T-helper 17 cell (primary cell): ENCODE data around the gene COL6A2. TPM values are rescaled to one million over a fixed set of nuclear protein-coding genes. Genes with fewer than 3 reads are reported as not detected.
"Not testable (repeated sequence)": the region's sequence is repeated elsewhere in the genome, so short reads cannot be mapped to it uniquely, and the experiment has no call there.

Experiments used
- ATAC-seq: fragments of 150-1000 bp; cut with Tn5 transposase; 2 replicates; pipeline ENCODE4 v1.10.0; 2021; ENCODE audit warnings: mild to moderate bottlenecking, moderate library complexity
- DNase-seq, 3 donors: peaks; one replicate each; pipeline versions ENCODE4 v3.0.0 to v3.0.0-alpha.2; 2020 to 2021
- H3K9me3 ChIP-seq: one replicate; pipeline ENCODE4 v1.7.0; 2013; ENCODE audit warnings: low read length, mild to moderate bottlenecking; ENCODE audit not compliant: control insufficient read depth, poor library complexity, severe bottlenecking
- H3K27ac Mint-ChIP-seq: one replicate; pipeline ENCODE4 v1.8.0; 2022; ENCODE audit warnings: mild to moderate bottlenecking, moderate library complexity, mixed read lengths
- H3K27me3 Mint-ChIP-seq: one replicate; pipeline ENCODE4 v1.8.0; 2022; ENCODE audit warnings: mixed read lengths
- H3K36me3 Mint-ChIP-seq: one replicate; pipeline ENCODE4 v1.8.0; 2022; ENCODE audit warnings: low read depth, mixed read lengths
- H3K4me1 Mint-ChIP-seq: one replicate; pipeline ENCODE4 v1.8.0; 2022; ENCODE audit warnings: mild to moderate bottlenecking, mixed read lengths
- H3K4me3 Mint-ChIP-seq: one replicate; pipeline ENCODE4 v1.8.0; 2022; ENCODE audit warnings: mild to moderate bottlenecking, moderate library complexity, mixed read lengths
- total RNA-seq, 4 donors: library from RNA in 2 of 4; stranded (reverse) in 2 of 4; gene quantifications; one replicate each; pipeline ENCODE4 v1.2.3 and lab custom pipeline; 2022 to 2026

The COL6A2 gene
- total RNA-seq, 2 donors from 2014 or later, result 15.1 to 19.8 TPM

DNA sequence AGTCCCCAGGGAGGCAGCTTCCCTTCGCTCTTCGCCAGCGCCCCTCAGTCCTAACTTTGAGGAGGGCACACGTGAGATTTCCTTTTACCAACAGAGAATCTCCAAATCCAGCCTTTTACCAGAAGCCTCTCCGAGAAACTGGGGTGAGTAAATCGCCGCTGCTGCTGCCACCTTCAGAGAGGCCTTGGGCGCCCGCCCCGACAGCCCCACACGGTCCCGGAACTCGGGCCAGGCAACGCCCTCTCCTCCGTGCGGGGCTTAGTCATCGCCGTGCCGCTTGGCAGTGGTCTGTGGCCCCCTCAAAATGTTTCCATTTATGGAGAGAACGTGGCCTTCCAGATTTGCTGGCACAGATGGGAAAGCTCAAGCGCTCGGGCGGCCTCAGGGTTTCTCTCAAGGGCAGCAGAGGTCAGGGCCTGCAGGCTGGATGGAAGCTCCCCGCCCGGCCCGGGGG lies 41.4 kb upstream of the COL6A2 start:
- ATAC-seq (no peak), DNase-seq (no peak)
- H3K4me3 Mint-ChIP-seq, result no peak overlapping the region

GRCh38 chr21:46057111-46057709 lies 40.7 kb upstream of the COL6A2 start:
- Mint-ChIP-seq H3K27me3 (peaks cover 34% of the 10 kb centered on the region), H3K4me1 (peaks cover 7% of the 10 kb centered on the region), H3K4me3 (peak overlapping the region; percentile 19), H3K36me3 (no peaks in the 10 kb centered on the region), H3K27ac (peak overlapping the region; percentile 37)
- ATAC-seq (peak; percentile 6), DNase-seq (no peak)
- no peaks in the 10 kb centered on the region for H3K9me3 ChIP-seq

More for the DNA sequence above, 41.4 kb upstream of the COL6A2 start:
- Mint-ChIP-seq H3K36me3 (no peaks in the 10 kb centered on the region), H3K27me3 (peaks cover 27% of the 10 kb centered on the region), H3K27ac (no peak overlapping the region), H3K4me1 (peaks cover 7% of the 10 kb centered on the region)
- no peaks in the 10 kb centered on the region for H3K9me3 ChIP-seq

DNA sequence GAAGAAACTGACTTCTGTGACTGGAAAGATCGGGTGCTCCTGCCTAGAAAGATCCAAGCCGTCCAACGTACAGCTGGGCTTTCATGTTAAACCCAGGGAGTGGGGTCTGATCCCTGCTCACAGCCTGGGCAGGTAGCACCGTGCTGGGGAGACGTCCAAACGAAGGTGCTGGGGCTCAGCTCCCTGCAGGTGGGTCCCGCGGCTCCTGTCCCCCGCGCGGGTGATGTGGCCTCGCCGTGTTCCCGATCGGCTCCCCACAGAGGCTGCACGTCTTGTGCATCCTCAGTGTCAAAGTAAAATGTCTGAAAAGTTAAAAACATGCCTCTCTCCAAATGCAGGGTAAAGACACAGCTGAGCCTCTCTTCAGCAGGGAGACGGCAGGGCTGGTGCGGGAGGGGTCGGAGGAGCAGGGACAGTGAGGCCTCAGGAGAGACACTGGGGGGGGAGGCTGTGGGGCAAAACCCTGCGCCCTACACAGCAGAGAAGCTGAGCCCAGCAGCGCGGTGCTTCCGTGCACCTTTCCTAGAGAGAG lies 40.1 kb upstream of the COL6A2 start:
- Mint-ChIP-seq H3K27me3 (peaks cover 40% of the 10 kb centered on the region), H3K4me1 (peaks cover 7% of the 10 kb centered on the region), H3K27ac (peak overlapping the region; percentile 37), H3K36me3 (no peaks in the 10 kb centered on the region), H3K4me3 (peak overlapping the region; percentile 50)
- ATAC-seq (no peak), DNase-seq (no peak)
- H3K9me3 ChIP-seq, result no peaks in the 10 kb centered on the region

DNA sequence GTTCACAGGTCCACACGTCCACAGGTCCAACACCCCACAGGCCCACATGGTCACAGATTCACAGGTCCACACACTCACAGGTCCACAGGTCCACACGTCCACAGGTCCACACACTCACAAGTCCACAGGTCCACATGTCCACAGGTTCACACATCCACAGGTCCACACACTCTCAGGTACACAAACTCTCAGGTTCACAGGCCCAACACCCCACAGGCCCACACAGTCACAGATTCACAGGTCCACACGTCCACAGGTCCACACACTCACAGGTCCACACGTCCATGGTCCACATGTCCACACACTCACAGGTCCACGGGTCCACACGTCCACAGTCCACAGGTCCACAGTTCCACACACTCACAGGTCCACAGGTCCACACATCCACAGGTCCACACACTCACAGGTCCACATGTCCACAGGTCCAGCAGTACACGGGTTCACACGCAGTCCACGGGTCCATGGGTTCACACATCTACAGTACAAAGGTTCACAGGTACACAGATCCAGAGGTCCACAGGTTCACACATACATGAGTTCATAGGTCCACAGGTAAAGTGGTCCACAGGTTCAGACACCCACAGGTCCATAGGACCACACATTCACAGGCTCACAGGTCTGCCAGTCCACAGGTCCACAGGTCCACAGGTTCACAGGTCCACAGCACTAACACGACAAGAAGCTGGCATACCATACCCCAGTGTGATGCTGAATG lies 39.3 kb upstream of the COL6A2 start:
- Mint-ChIP-seq H3K27ac (peak overlapping the region; percentile 37), H3K4me3 (no peak overlapping the region), H3K27me3 (peaks cover 48% of the 10 kb centered on the region), H3K36me3 (no peaks in the 10 kb centered on the region), H3K4me1 (peaks cover 7% of the 10 kb centered on the region)
- ATAC-seq (no peak), DNase-seq (no peak)
- H3K9me3 ChIP-seq, result no peaks in the 10 kb centered on the region

GRCh38 chr21:46059195-46059594 lies 38.7 kb upstream of the COL6A2 start:
- Mint-ChIP-seq H3K36me3 (no peaks in the 10 kb centered on the region), H3K4me1 (peaks cover 7% of the 10 kb centered on the region), H3K4me3 (no peak overlapping the region), H3K27ac (no peak overlapping the region), H3K27me3 (peaks cover 51% of the 10 kb centered on the region)
- no peak for DNase-seq
- ATAC-seq, result no peak
- no peaks in the 10 kb centered on the region for H3K9me3 ChIP-seq

- H3K27me3 Mint-ChIP-seq, result peaks cover 55% of the 10 kb centered on the region
Measured at GRCh38 chr21:46059711-46060455, 38.0 kb upstream of the COL6A2 start.

GRCh38 chr21:46060596-46061061 lies 37.3 kb upstream of the COL6A2 start:
- H3K27me3 Mint-ChIP-seq, result peaks cover 61% of the 10 kb centered on the region
- no peak overlapping the region for H3K4me3 Mint-ChIP-seq
- H3K36me3 Mint-ChIP-seq, result peaks cover 3% of the 10 kb centered on the region
- no peak overlapping the region for H3K27ac Mint-ChIP-seq
- DNase-seq (no peak), ATAC-seq (peak; percentile 41)
- no peaks in the 10 kb centered on the region for H3K9me3 ChIP-seq
- peaks cover 7% of the 10 kb centered on the region for H3K4me1 Mint-ChIP-seq

More at GRCh38 chr21:46059711-46060455, 38.0 kb upstream of the COL6A2 start:
- DNase-seq, H3K36me3 Mint-ChIP-seq, H3K9me3 ChIP-seq, H3K4me1 Mint-ChIP-seq, H3K27ac Mint-ChIP-seq, ATAC-seq, H3K4me3 Mint-ChIP-seq: not testable (repeated sequence)

- DNase-seq (no peak), ATAC-seq (no peak)
- peaks cover 8% of the 10 kb centered on the region for H3K4me1 Mint-ChIP-seq
- H3K9me3 ChIP-seq, result no peaks in the 10 kb centered on the region
- H3K27ac Mint-ChIP-seq, result no peak overlapping the region
- H3K27me3 Mint-ChIP-seq, result peaks cover 65% of the 10 kb centered on the region
- no peak overlapping the region for H3K4me3 Mint-ChIP-seq
- peaks cover 3% of the 10 kb centered on the region for H3K36me3 Mint-ChIP-seq
Measured at GRCh38 chr21:46061063-46061462, 36.8 kb upstream of the COL6A2 start.

DNA sequence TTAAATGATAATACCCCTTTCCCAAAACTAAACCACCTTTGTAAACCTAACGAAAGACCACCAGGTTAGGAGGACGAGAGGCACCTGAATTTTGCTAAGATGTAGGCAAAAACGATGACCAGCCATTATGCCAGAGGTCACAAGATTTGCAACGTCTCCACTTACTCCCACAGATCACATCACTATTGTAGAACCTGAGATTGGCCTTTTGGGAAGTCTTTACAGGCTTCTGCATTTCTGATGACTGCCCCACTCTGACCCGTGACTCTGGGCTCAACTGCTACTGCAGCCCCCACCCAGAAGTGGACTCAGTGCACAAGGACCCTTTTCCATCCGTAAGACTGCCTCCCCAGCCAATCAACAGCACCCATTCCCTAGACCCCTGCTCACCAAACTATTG lies 36.4 kb upstream of the COL6A2 start:
- H3K9me3 ChIP-seq, result no peaks in the 10 kb centered on the region

GRCh38 chr21:46061950-46062349 lies 36.0 kb upstream of the COL6A2 start:
- H3K9me3 ChIP-seq, result no peaks in the 10 kb centered on the region
- Mint-ChIP-seq H3K4me3 (no peak overlapping the region), H3K27me3 (peaks cover 68% of the 10 kb centered on the region), H3K4me1 (peaks cover 9% of the 10 kb centered on the region), H3K36me3 (peaks cover 3% of the 10 kb centered on the region), H3K27ac (no peak overlapping the region)
- ATAC-seq, result no peak
- no peak for DNase-seq

More for the DNA sequence above, 36.4 kb upstream of the COL6A2 start:
- ATAC-seq (no peak), DNase-seq (no peak)
- no peak overlapping the region for H3K27ac Mint-ChIP-seq
- peaks cover 69% of the 10 kb centered on the region for H3K27me3 Mint-ChIP-seq
- H3K4me1 Mint-ChIP-seq, result peaks cover 9% of the 10 kb centered on the region
- H3K36me3 Mint-ChIP-seq, result peaks cover 3% of the 10 kb centered on the region
- no peak overlapping the region for H3K4me3 Mint-ChIP-seq

DNA sequence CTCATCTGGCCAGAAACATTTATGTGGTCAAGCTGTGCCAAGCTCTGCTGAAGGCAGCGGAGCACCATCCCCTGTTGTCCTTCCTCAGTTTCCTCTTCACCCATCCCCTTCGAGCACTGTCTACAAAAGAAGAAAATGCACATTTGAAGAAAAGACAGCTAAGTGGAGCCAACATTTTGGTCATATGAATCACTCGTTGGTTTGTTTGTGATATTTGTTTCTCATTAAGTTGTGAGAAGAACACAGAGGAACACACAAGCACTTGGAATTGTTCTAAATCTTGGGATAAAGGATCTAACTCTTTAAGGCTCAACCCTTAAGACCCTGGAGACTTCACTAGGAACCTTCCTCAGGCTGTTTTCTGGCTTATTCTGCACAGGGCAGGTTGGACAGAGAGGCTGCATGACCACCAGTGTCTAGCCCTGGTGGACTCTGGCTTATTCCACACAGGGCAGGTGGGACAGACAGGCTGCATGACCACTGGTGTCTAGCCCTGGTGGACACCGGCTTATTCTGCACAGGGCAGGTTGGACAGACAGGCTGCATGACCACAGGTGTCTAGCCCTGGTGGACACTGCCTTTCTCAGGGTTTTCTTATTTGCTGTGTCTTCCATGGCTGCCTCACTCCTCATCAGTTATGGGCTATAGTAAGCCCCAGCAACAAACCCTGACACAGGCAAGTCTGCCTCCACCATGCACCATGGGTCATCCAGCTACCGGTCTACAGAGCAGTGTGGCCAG lies 35.3 kb upstream of the COL6A2 start:
- DNase-seq, result no peak
- peaks cover 3% of the 10 kb centered on the region for H3K36me3 Mint-ChIP-seq
- peaks cover 6% of the 10 kb centered on the region for H3K4me1 Mint-ChIP-seq
- peaks cover 61% of the 10 kb centered on the region for H3K27me3 Mint-ChIP-seq
- no peaks in the 10 kb centered on the region for H3K9me3 ChIP-seq
- no peak overlapping the region for H3K4me3 Mint-ChIP-seq
- ATAC-seq, result no peak
- no peak overlapping the region for H3K27ac Mint-ChIP-seq

DNA sequence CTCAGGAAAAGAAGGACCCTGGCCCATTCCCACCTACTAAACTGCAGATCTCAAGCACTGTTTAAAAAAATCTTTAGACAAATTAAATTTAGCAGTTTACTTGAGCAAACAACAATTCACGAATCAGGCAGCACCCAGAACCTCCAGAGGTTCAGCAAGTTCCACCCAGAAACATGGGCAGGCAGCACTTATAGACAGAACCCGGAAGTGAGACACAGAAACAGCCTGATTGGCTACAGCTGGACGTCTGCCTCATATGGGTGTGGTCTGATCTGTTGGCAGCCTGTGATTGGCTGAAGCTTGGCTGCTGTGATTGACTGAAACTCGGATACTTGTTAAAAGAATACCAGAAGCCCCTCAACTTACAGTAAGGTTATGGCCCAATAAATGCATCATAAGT lies 34.7 kb upstream of the COL6A2 start:
- peaks cover 2% of the 10 kb centered on the region for H3K4me1 Mint-ChIP-seq
- no peak overlapping the region for H3K4me3 Mint-ChIP-seq
- DNase-seq (no peak), ATAC-seq (no peak)
- peaks cover 3% of the 10 kb centered on the region for H3K36me3 Mint-ChIP-seq
- no peak overlapping the region for H3K27ac Mint-ChIP-seq
- H3K9me3 ChIP-seq, result no peaks in the 10 kb centered on the region
- peaks cover 56% of the 10 kb centered on the region for H3K27me3 Mint-ChIP-seq
